ENCODE data around the gene MOB1A.

MOB1A gene

DNA sequence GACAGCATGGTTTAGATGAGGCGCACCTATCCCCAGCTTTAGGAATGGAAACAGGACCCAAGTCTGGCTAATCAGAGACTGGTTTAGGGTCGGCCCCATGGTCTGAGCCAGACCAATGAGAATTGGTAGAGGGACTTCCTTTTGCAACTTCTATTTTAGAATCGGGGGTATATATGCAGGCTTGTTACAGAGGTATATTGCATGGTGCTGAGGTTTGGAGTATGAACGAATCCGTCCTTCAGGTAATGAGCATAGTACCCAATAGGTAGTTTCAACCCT lies 29.5 kb downstream of the MOB1A start:
- TF ChIP-seq CTCF (IDR thresholded peaks at IDR 0.05; ENCODE audit: low read depth, low read length) = no peak
- DNase-seq (ENCODE audit: extremely low read depth, low read depth) = no peak

DNA sequence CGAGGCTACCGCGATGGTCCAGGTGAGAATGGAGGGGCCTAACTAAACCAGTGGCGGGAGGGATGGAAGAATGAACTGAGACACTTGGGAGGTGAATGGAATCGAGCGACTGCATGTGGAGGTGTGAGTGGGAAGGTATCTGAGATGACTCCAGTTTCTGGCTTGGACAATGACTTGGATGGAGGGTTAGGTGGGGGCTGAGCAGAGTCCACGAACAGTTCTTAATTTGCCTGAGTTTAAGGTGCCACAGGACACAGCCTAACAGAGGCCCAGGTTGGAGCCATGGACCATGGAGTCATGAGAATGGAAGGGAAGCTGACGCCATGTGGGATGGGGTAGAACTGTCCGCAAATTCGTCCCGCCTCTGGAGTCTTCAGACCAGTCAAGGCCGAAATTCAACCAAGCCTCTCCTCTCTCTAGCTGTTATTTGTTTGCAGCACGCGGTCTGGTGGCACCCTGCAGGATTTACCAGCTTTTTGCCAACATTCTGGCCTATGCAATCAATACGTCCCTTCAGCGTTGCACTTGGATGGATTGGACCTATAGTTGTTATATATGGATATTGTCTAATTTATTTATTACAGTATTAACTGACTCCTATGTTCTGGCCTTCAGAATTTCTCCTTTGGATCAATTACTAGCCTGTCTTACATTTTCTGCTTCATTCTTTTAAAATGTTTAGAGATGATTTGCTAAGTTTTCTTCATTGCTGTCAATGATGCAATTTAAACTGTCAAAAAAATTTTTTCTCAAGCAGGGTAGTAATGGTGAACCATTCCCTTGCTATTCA lies 30.0 kb downstream of the MOB1A start:
- no peak for TF ChIP-seq CTCF (IDR thresholded peaks at IDR 0.05; ENCODE audit: low read depth, low read length)
- DNase-seq (ENCODE audit: extremely low read depth, low read depth) = no peak

DNA sequence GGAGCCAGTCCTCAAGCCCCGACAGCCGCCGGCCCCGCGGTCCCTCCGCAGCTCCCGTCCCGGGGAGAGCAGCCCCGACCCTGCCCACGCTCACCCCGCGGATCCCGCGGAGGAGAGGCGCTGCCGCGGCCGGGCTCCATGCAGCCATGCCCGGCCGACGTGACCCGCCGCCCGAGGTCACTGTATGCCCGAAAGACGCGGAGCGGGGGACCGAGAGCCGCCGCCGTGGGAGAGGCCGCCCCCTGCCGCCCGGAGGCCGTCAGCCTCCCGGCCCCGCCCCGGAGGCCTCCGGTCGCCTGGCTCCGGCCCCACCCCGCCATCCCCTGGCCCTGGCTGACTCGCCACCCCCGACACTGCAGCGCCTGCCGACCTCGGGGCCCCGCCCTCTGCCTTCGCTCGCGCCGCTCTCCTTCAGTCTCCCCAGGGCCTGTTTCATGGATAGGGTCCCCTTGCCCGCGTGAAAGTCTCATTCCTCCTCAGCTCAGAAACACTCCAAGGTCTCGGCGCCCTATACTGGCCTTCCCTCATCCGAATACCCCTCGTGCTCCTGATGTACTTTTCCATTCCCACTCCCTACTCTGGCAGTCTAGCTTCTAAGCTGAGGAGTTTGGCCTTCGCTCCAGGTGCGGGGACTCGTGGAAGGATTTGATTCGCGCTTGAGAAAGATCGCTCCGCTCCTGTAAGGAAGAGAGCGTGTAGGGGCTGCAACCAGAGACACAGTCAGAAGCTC lies 30.8 kb downstream of the MOB1A start, which contains the start of gene BOLA3:
BOLA3 (minus strand) TSS at position 186 of the 730 bp plus-strand sequence; CDS start at position 148, 38 bp downstream.
- DNase-seq (ENCODE audit: extremely low read depth, low read depth) = peak; percentile 44
- TF ChIP-seq CTCF (IDR thresholded peaks at IDR 0.05; ENCODE audit: low read depth, low read length) = peak; percentile 37

GRCh38 chr2:74146929-74147726 lies 31.6 kb downstream of the MOB1A start:
- no peak for TF ChIP-seq CTCF (IDR thresholded peaks at IDR 0.05; ENCODE audit: low read depth, low read length)
- DNase-seq (ENCODE audit: extremely low read depth, low read depth) = no peak

DNA sequence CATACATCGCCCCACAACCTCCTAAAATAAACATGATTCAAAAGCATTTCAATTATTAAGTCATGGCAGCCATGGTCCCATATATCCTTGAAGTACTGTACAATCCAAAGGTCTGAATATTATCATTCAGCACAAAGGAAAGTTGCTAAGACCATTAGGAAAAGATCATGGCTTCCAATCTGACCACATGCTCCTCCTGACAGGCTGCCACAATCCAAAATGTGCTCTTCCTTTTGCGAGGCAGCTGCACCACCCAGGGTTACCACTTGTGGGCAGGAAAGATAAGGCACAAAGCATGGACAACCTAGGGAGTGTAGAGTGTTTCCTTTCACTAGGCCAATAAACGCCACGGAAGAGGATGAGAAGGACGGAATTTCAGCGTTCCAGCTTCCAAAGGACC lies 36.3 kb downstream of the MOB1A start:
- no peak for TF ChIP-seq CTCF (IDR thresholded peaks at IDR 0.05; ENCODE audit: low read depth, low read length)
- DNase-seq (ENCODE audit: extremely low read depth, low read depth) = no peak

DNA sequence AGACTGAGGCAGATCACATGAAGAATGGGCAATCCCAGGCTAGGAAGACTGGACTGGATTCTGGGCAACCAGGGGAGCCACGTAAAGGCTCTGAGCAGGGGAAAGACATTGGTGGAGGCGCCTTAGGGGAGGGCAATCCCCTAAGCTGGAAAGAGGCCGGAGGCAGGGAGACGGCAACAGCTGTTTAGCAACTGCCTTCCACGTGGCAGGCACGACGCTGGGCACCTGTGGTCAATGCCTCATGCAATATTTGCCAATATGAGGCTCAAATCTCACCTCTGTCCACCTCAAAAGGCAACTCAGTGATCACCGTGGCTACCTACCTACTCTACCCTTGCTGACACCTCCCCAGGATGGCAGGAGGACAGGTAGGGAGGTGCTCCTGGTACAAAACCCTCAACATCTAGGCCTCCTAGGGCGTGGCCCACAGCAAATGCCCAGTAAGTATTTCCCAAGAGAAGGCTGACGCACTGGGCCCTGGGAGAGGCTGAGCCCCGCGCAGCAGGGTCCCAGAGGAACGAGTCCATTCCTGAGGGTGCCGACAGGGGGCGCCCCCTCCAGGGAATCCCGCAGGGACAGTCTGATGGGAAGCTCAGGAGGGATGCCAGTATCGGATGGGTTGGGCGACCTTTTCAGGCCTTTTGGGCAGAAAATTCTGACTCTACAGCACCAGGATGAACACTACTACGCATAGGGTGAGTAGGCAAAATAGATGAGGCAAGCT lies 39.9 kb downstream of the MOB1A start:
- DNase-seq (ENCODE audit: extremely low read depth, low read depth) = no peak
- peak; percentile 3; the same call in 1 of the 2 replicates for TF ChIP-seq CTCF (IDR thresholded peaks at IDR 0.05; ENCODE audit: low read depth, low read length)
